Thyroid gland (tissue), 4 donors: ENCODE results near the gene MGMT. TPM values are rescaled to one million over a fixed set of nuclear protein-coding genes. Genes with fewer than 3 reads are reported as not detected.

Experiments used
- DNase-seq, 2 donors: peaks; one replicate each; pipeline ENCODE4 v3.0.0-alpha.2; 2019
- H3K27ac ChIP-seq, 3 donors: fragments of 200-600 bp; sonication (generic); 1 replicate in 2 of 3; 2 replicates in 1 of 3; pipeline ENCODE4 v1.5.1; 2016 to 2019; ENCODE audit warnings: mild to moderate bottlenecking in 1 of 3, moderate library complexity in 1 of 3
- H3K27me3 ChIP-seq: fragments of 200-600 bp; sonication (generic); one replicate; pipeline ENCODE4 v1.5.1; 2019
- H3K36me3 ChIP-seq, 2 donors: fragments of 200-600 bp; sonication (generic); one replicate each; pipeline ENCODE4 v1.5.1; 2016 to 2019
- H3K4me1 ChIP-seq, 2 donors: fragments of 200-600 bp; sonication (generic); one replicate each; pipeline ENCODE4 v1.5.1; 2017 to 2019
- H3K4me3 ChIP-seq, 3 donors: fragments of 200-600 bp; sonication (generic); replicated peaks in 1 of 3; 1 replicate in 2 of 3; 2 replicates in 1 of 3; pipeline ENCODE4 v1.5.1; 2016; ENCODE audit warnings: mild to moderate bottlenecking in 1 of 3
- H3K9me3 ChIP-seq: fragments of 200-600 bp; sonication (generic); one replicate; pipeline ENCODE4 v1.5.1; 2017
- POLR2A ChIP-seq, 2 donors: fragments of 450-650 bp; IDR thresholded peaks; one replicate each; pipeline ENCODE4 v1.6.1; 2017; ENCODE audit warnings: antibody characterized with exemption in 2 of 2, mild to moderate bottlenecking in 2 of 2, moderate library complexity in 1 of 2
- WGBS, 2 donors: methylation state at CpG; one replicate each; pipeline ENCODE4 v1.1.5; 2017; 5-methylcytosine and 5-hydroxymethylcytosine counted together
- intact Hi-C: fragments of 100-400 bp; cut with DNase I; formaldehyde crosslinking; loops from one replicate; pipeline ENCODE4 v1.15.1; 2023
- total RNA-seq, 4 donors: library from RNA; depleted of rRNA; stranded (reverse); fragments of >200 nt; gene quantifications; one replicate each; pipeline ENCODE4 v1.2.3, GENCODE V29; 2016
- TF ChIP-seq, protein P1 (sequence below), 6 experiments: fragments of 200-600 bp in 3 of 6; fragments of 450-650 bp in 3 of 6; sonication (generic) in 3 of 6; IDR thresholded peaks; one replicate each; pipeline ENCODE4 v1.5.1; 2016 to 2019; ENCODE audit warnings: antibody characterized with exemption in 6 of 6, mild to moderate bottlenecking in 2 of 6, inconsistent platforms in 1 of 6, moderate library complexity in 1 of 6

Gene MGMT
- total RNA-seq, 4 donors from 2014 or later, result 17.6 to 48.7 (median 30.7) TPM

DNA sequence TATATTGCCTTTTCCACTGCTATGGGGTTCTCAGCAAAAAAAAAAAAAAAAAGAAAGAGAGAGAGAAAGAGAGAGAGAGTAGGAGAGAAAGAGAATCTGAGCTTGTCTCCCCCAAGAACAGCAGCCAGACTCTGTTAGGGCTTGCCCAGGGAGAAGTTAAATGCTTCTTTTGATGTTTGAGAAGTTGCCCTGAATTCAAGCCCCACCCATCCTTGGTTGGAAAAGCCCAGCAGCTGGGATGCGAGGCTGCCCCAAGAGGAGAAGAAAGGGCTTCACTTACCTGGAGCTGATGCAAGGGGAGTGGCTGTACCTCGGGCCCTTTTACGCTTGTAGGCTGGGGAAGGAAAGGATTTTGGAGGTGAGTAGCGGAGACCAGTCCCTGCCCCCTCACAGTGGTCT is 20.9 kb upstream of the MGMT start:
- WGBS, 2 donors, result 74 to 84% methylated on average over 4 of the region's 4 CpGs
- H3K36me3 ChIP-seq, result no peaks in the 10 kb centered on the region
- no peak for DNase-seq
- TF ChIP-seq, protein P1, sequence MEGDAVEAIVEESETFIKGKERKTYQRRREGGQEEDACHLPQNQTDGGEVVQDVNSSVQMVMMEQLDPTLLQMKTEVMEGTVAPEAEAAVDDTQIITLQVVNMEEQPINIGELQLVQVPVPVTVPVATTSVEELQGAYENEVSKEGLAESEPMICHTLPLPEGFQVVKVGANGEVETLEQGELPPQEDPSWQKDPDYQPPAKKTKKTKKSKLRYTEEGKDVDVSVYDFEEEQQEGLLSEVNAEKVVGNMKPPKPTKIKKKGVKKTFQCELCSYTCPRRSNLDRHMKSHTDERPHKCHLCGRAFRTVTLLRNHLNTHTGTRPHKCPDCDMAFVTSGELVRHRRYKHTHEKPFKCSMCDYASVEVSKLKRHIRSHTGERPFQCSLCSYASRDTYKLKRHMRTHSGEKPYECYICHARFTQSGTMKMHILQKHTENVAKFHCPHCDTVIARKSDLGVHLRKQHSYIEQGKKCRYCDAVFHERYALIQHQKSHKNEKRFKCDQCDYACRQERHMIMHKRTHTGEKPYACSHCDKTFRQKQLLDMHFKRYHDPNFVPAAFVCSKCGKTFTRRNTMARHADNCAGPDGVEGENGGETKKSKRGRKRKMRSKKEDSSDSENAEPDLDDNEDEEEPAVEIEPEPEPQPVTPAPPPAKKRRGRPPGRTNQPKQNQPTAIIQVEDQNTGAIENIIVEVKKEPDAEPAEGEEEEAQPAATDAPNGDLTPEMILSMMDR (IDR thresholded peaks at IDR 0.05), result no peak
- TF ChIP-seq POLR2A (IDR thresholded peaks at IDR 0.05), result no peak
- no peak overlapping the region for H3K27ac ChIP-seq
- H3K9me3 ChIP-seq, result no peaks in the 10 kb centered on the region
- intact Hi-C loops, result no loop called here
- no peaks in the 10 kb centered on the region for H3K4me1 ChIP-seq
- H3K27me3 ChIP-seq, result no peaks in the 10 kb centered on the region
- H3K4me3 ChIP-seq, result no peak overlapping the region

DNA sequence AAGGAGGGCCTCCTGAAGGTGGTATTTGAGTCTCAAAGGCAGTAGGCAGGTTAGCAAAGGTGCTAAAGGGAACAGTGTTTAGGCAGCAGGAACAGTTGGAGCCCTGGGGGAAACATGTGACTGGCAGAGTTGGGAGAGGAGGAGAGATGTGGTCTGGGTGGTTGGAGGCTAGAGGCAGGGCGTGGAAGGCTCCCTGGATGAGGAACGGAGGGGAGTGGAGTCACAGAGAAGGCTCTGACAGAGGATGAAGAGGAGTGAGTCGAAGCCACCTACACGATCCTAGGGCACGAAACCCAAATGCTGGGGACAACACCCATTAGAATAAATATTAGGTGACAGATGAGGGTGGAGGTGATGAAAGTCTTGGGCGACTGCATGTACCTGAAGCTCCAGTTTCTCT is 19.6 kb upstream of the MGMT start:
- WGBS, 2 donors, result 91 to 93% methylated on average over 6 of the region's 6 CpGs
- Histone ChIP-seq H3K4me1 (no peaks in the 10 kb centered on the region), H3K27ac (no peak overlapping the region), H3K36me3 (no peaks in the 10 kb centered on the region), H3K9me3 (no peaks in the 10 kb centered on the region), H3K4me3 (no peak overlapping the region), H3K27me3 (no peaks in the 10 kb centered on the region)
- DNase-seq, result no peak
- intact Hi-C loops, result no loop called here
- no peak for TF ChIP-seq POLR2A (IDR thresholded peaks at IDR 0.05)
- TF ChIP-seq, protein P1 (IDR thresholded peaks at IDR 0.05), result no peak

DNA sequence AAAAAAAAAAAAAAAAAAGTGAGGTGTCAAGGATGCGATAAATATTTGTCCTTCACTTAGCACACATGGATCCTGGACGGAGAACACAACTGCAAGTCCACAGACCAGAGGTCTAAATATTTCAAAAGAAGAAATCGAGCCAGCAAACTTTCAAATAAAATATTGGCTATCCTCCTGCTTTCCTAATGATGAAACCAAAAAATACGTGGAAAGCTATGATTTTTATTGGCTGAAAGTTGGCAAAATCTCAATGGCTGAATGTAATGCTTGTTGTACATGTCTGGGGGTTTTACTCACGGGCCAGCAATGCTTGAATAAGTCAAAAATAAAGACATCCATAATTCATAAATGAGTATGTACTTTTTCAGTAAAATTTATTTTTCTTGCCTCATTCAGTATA is 19.0 kb upstream of the MGMT start:
- H3K4me1 ChIP-seq, result no peaks in the 10 kb centered on the region
- no peaks in the 10 kb centered on the region for H3K27me3 ChIP-seq
- TF ChIP-seq, protein P1 (IDR thresholded peaks at IDR 0.05), result no peak
- TF ChIP-seq POLR2A (IDR thresholded peaks at IDR 0.05), result no peak
- intact Hi-C loops, result no loop called here
- DNase-seq, result no peak
- no peaks in the 10 kb centered on the region for H3K36me3 ChIP-seq
- H3K27ac ChIP-seq, result no peak overlapping the region
- no peak overlapping the region for H3K4me3 ChIP-seq
- 87% methylated on average over 5 of the region's 5 CpGs for WGBS, 2 donors
- H3K9me3 ChIP-seq, result no peaks in the 10 kb centered on the region

DNA sequence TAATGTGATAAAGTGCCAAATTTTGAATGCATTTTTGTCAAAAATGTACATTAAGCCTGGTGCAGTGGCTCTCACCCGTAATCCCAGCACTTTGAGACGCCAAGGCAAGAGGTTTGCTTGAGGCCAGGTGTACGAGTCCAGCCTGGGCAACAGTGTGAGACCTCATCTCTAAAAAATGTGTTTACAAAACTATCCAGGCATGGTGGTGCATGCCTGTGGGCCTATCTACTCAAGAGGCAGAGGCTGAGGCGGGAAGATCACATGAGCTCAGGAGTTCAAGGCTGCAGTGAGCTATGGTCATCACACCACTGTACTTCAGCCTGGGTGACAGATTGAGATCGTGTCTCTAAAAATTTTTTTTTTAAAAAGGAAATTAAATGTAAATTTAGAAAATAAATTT is 18.5 kb upstream of the MGMT start:
- no peak for DNase-seq
- Histone ChIP-seq H3K36me3 (no peaks in the 10 kb centered on the region), H3K4me3 (no peak overlapping the region), H3K4me1 (no peaks in the 10 kb centered on the region), H3K27ac (no peak overlapping the region), H3K9me3 (no peaks in the 10 kb centered on the region), H3K27me3 (no peaks in the 10 kb centered on the region)
- intact Hi-C loops, result no loop called here
- TF ChIP-seq, protein P1 (IDR thresholded peaks at IDR 0.05), result no peak
- no peak for TF ChIP-seq POLR2A (IDR thresholded peaks at IDR 0.05)
- 85 to 91% methylated on average over 5 of the region's 5 CpGs for WGBS, 2 donors

DNA sequence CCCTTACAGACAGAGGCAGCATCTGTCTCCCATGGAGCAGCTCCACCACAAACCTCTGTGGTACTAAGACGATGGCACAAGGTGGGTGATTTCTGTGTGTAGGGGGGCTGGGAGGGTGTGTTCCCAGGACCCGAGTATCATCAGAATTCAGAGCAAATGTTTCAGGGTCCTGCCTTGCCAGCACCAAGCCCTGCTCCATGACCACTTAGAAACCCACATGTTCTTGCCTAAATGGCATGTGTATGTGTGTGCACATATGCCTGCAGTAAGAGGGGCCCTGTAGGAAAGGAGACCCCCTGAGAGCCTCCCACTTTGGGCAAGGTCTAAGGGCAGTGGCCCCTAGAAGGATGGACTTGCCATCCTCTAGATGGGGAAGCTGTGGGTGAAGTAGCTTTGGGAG is 17.1 kb upstream of the MGMT start:
- intact Hi-C loops, result no loop called here
- DNase-seq, result no peak
- H3K4me3 ChIP-seq, result no peak overlapping the region
- H3K9me3 ChIP-seq, result no peaks in the 10 kb centered on the region
- no peak overlapping the region for H3K27ac ChIP-seq
- no peaks in the 10 kb centered on the region for H3K27me3 ChIP-seq
- 51 to 77% methylated on average over 2 of the region's 2 CpGs for WGBS, 2 donors
- TF ChIP-seq POLR2A (IDR thresholded peaks at IDR 0.05), result no peak
- TF ChIP-seq, protein P1 (IDR thresholded peaks at IDR 0.05), result no peak
- no peaks in the 10 kb centered on the region for H3K36me3 ChIP-seq
- no peaks in the 10 kb centered on the region for H3K4me1 ChIP-seq
